Measurements from ENCODE around the gene PLXDC2.

DNA sequence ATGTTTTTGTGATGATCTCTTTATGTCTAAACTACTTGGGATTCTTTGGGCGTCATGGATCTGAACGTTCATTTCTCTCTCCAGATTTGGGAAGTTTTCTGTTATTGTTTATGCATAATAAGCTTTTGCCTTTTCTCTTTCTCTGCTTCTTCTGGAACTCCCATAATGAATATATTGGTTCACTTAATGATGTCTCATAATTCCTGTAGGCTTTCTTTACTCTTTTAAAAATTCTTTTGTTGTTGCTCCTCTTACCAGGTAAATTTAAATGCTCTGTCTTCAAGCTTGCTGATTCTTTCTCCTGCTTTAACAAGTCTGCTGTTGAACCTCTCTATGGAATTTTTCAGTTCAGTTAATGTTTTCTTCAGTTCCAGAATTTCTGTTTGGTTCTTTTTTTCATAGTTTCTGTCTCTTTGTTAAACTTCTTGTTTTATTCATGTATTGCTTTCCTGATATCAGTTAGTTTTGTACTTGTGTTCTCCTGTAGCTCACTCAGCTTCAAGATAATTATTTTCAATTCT lies 317.5 kb downstream of the PLXDC2 start:
- TF ChIP-seq, protein P1, sequence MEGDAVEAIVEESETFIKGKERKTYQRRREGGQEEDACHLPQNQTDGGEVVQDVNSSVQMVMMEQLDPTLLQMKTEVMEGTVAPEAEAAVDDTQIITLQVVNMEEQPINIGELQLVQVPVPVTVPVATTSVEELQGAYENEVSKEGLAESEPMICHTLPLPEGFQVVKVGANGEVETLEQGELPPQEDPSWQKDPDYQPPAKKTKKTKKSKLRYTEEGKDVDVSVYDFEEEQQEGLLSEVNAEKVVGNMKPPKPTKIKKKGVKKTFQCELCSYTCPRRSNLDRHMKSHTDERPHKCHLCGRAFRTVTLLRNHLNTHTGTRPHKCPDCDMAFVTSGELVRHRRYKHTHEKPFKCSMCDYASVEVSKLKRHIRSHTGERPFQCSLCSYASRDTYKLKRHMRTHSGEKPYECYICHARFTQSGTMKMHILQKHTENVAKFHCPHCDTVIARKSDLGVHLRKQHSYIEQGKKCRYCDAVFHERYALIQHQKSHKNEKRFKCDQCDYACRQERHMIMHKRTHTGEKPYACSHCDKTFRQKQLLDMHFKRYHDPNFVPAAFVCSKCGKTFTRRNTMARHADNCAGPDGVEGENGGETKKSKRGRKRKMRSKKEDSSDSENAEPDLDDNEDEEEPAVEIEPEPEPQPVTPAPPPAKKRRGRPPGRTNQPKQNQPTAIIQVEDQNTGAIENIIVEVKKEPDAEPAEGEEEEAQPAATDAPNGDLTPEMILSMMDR (IDR thresholded peaks at IDR 0.05; ENCODE audit: low read depth, low read length, poor library complexity, severe bottlenecking), result no peak
- no peak for TF ChIP-seq EZH2phosphoT487 (IDR thresholded peaks at IDR 0.05; ENCODE audit: borderline replicate concordance, low read length)
